Muscle layer of duodenum (tissue), 2 donors: ENCODE data around the gene OSER1.
A peak's percentile ranks its signal among the peaks of the same experiment; 100 is the strongest.

ENCODE experiments used
- H3K27ac ChIP-seq: one replicate; pipeline ENCODE4 v1.7.0; 2013; ENCODE audit warnings: mild to moderate bottlenecking, low read length
- H3K27me3 ChIP-seq: one replicate; pipeline ENCODE4 v1.7.0; 2013; ENCODE audit warnings: low read depth, mild to moderate bottlenecking, control low read depth, low read length
- H3K36me3 ChIP-seq, 2 donors: one replicate each; pipeline ENCODE4 v1.7.0; 2013; ENCODE audit warnings: low read length in 2 of 2, control low read depth in 1 of 2, mild to moderate bottlenecking in 1 of 2; ENCODE audit not compliant: insufficient read depth in 2 of 2, control insufficient read depth in 1 of 2
- H3K4me1 ChIP-seq, 2 donors: one replicate each; pipeline ENCODE4 v1.7.0; 2013; ENCODE audit warnings: low read length in 2 of 2, mild to moderate bottlenecking in 2 of 2, control low read depth in 1 of 2, moderate library complexity in 1 of 2; ENCODE audit not compliant: insufficient read depth in 2 of 2, control insufficient read depth in 1 of 2
- H3K4me3 ChIP-seq, 2 donors: one replicate each; pipeline ENCODE4 v1.7.0; 2013; ENCODE audit warnings: low read length in 2 of 2, low read depth in 1 of 2, mild to moderate bottlenecking in 1 of 2
- H3K9me3 ChIP-seq, 2 donors: one replicate each; pipeline ENCODE4 v1.7.0; 2013; ENCODE audit warnings: low read length in 2 of 2, control low read depth in 1 of 2, mild to moderate bottlenecking in 1 of 2; ENCODE audit not compliant: control insufficient read depth in 1 of 2
- donor health status: healthy.

OSER1 gene

GRCh38 chr20:44185574-44185973 is 25.0 kb downstream of the OSER1 start:
- peak overlapping the region; percentile 64 to 78 for H3K4me3 ChIP-seq
- peaks cover 4% of the 10 kb centered on the region for H3K27me3 ChIP-seq
- H3K27ac ChIP-seq, result peak overlapping the region; percentile 82
- H3K36me3 ChIP-seq, result no peaks in the 10 kb centered on the region
- no peaks in the 10 kb centered on the region for H3K9me3 ChIP-seq
- H3K4me1 ChIP-seq, result peaks cover 0 to 27% of the 10 kb centered on the region in 2 donors

GRCh38 chr20:44183282-44183681 is 27.3 kb downstream of the OSER1 start:
- peaks cover 0 to 32% of the 10 kb centered on the region in 2 donors for H3K4me1 ChIP-seq
- H3K9me3 ChIP-seq, result no peaks in the 10 kb centered on the region
- H3K27ac ChIP-seq, result peak overlapping the region; percentile 49
- H3K36me3 ChIP-seq, result no peaks in the 10 kb centered on the region
- H3K27me3 ChIP-seq, result peaks cover 4% of the 10 kb centered on the region
- H3K4me3 ChIP-seq, result peak overlapping the region; percentile 41 to 78

- Histone ChIP-seq H3K4me3 (peak overlapping the region; percentile 41 to 78), H3K27me3 (peaks cover 4% of the 10 kb centered on the region), H3K4me1 (peaks cover 0 to 31% of the 10 kb centered on the region in 2 donors), H3K27ac (peak overlapping the region; percentile 49), H3K9me3 (no peaks in the 10 kb centered on the region), H3K36me3 (no peaks in the 10 kb centered on the region)
These were observed 27.7 kb downstream of the OSER1 start for GRCh38 chr20:44182863-44183262.

- Histone ChIP-seq H3K27me3 (peaks cover 2% of the 10 kb centered on the region), H3K27ac (peak overlapping the region; percentile 81), H3K4me3 (peak overlapping the region in 1 of 2 donors; percentile 47), H3K9me3 (no peaks in the 10 kb centered on the region), H3K36me3 (no peaks in the 10 kb centered on the region), H3K4me1 (peaks cover 5 to 29% of the 10 kb centered on the region in 2 donors)
These were observed 28.3 kb downstream of the OSER1 start for GRCh38 chr20:44182135-44182765.

GRCh38 chr20:44181611-44182010 is 29.0 kb downstream of the OSER1 start:
- Histone ChIP-seq H3K4me3 (peak overlapping the region in 1 of 2 donors; percentile 47), H3K27me3 (no peaks in the 10 kb centered on the region), H3K36me3 (no peaks in the 10 kb centered on the region), H3K27ac (peak overlapping the region; percentile 81), H3K9me3 (no peaks in the 10 kb centered on the region), H3K4me1 (peaks cover 5 to 28% of the 10 kb centered on the region in 2 donors)

GRCh38 chr20:44180814-44181213 is 29.8 kb downstream of the OSER1 start:
- no peaks in the 10 kb centered on the region for H3K9me3 ChIP-seq
- H3K36me3 ChIP-seq, result no peaks in the 10 kb centered on the region
- peak overlapping the region; percentile 81 for H3K27ac ChIP-seq
- H3K27me3 ChIP-seq, result no peaks in the 10 kb centered on the region
- H3K4me3 ChIP-seq, result peak overlapping the region in 1 of 2 donors; percentile 47
- H3K4me1 ChIP-seq, result peaks cover 5 to 28% of the 10 kb centered on the region in 2 donors

GRCh38 chr20:44176833-44177534 is 33.6 kb downstream of the OSER1 start:
- H3K27ac ChIP-seq, result peak overlapping the region; percentile 54
- peaks cover 5 to 41% of the 10 kb centered on the region in 2 donors for H3K4me1 ChIP-seq
- H3K36me3 ChIP-seq, result no peaks in the 10 kb centered on the region
- H3K9me3 ChIP-seq, result no peaks in the 10 kb centered on the region
- H3K4me3 ChIP-seq, result no peak overlapping the region
- no peaks in the 10 kb centered on the region for H3K27me3 ChIP-seq

GRCh38 chr20:44174996-44175765 is 35.4 kb downstream of the OSER1 start:
- Histone ChIP-seq H3K4me1 (peaks cover 5 to 45% of the 10 kb centered on the region in 2 donors), H3K36me3 (no peaks in the 10 kb centered on the region), H3K27ac (no peak overlapping the region), H3K4me3 (no peak overlapping the region), H3K27me3 (no peaks in the 10 kb centered on the region), H3K9me3 (no peaks in the 10 kb centered on the region)

- H3K4me1 ChIP-seq, result peaks cover 5 to 44% of the 10 kb centered on the region in 2 donors
These were observed 36.7 kb downstream of the OSER1 start for GRCh38 chr20:44173846-44174245.

GRCh38 chr20:44173116-44173515 is 37.5 kb downstream of the OSER1 start:
- H3K36me3 ChIP-seq, result no peaks in the 10 kb centered on the region
- no peaks in the 10 kb centered on the region for H3K27me3 ChIP-seq
- no peaks in the 10 kb centered on the region for H3K9me3 ChIP-seq
- peaks cover 5 to 41% of the 10 kb centered on the region in 2 donors for H3K4me1 ChIP-seq
- no peak overlapping the region for H3K4me3 ChIP-seq
- H3K27ac ChIP-seq, result no peak overlapping the region

More at GRCh38 chr20:44173846-44174245, 36.7 kb downstream of the OSER1 start:
- H3K27ac ChIP-seq, result no peak overlapping the region
- no peaks in the 10 kb centered on the region for H3K27me3 ChIP-seq
- no peak overlapping the region for H3K4me3 ChIP-seq
- no peaks in the 10 kb centered on the region for H3K36me3 ChIP-seq
- H3K9me3 ChIP-seq, result no peaks in the 10 kb centered on the region

GRCh38 chr20:44172572-44172950 is 38.0 kb downstream of the OSER1 start:
- Histone ChIP-seq H3K4me1 (peaks cover 3 to 43% of the 10 kb centered on the region in 2 donors), H3K4me3 (no peak overlapping the region), H3K27me3 (no peaks in the 10 kb centered on the region), H3K36me3 (no peaks in the 10 kb centered on the region), H3K9me3 (no peaks in the 10 kb centered on the region), H3K27ac (no peak overlapping the region)
